NCI-H2196 (cell line): ENCODE results near the gene CLMN.
"Not testable (repeated sequence)": the region's sequence is repeated elsewhere in the genome, so short reads cannot be mapped to it uniquely, and the experiment has no call there.

Experiments
- DNase-seq: peaks from one replicate; lab custom pipeline; 2025; ENCODE audit not compliant: unreplicated experiment; lab: John Stamatoyannopoulos, UW

Gene CLMN

GRCh38 chr14:95197551-95197950 lies 122.2 kb downstream of the CLMN start:
- no peak for DNase-seq

GRCh38 chr14:95196826-95197545 lies 122.7 kb downstream of the CLMN start:
- no peak for DNase-seq

- no peak for DNase-seq
Observed at GRCh38 chr14:95196268-95196667, 123.4 kb downstream of the CLMN start.

GRCh38 chr14:95195031-95195430 lies 124.7 kb downstream of the CLMN start:
- no peak for DNase-seq

- no peak for DNase-seq
Observed at GRCh38 chr14:95193081-95193480, 126.6 kb downstream of the CLMN start.

- DNase-seq = no peak
Observed at GRCh38 chr14:95192311-95192710, 127.4 kb downstream of the CLMN start.

- DNase-seq = no peak
Observed at GRCh38 chr14:95191445-95192199, 128.1 kb downstream of the CLMN start.

GRCh38 chr14:95190857-95191256 lies 128.9 kb downstream of the CLMN start:
- no peak for DNase-seq

- DNase-seq = no peak
Observed at GRCh38 chr14:95190346-95190840, 129.3 kb downstream of the CLMN start.

GRCh38 chr14:95189367-95190132 lies 130.2 kb downstream of the CLMN start:
- no peak for DNase-seq

GRCh38 chr14:95188380-95188779 lies 131.3 kb downstream of the CLMN start:
- no peak for DNase-seq

- no peak for DNase-seq
Observed at GRCh38 chr14:95185767-95186392, 133.8 kb downstream of the CLMN start.

GRCh38 chr14:95185033-95185766 lies 134.5 kb downstream of the CLMN start:
- no peak for DNase-seq

- no peak for DNase-seq
Observed at GRCh38 chr14:95184413-95184790, 135.3 kb downstream of the CLMN start.

- DNase-seq = no peak
Observed at GRCh38 chr14:95183532-95184412, 135.9 kb downstream of the CLMN start.

GRCh38 chr14:95183082-95183481 lies 136.6 kb downstream of the CLMN start:
- DNase-seq = no peak

- DNase-seq = no peak
Observed at GRCh38 chr14:95182379-95182778, 137.3 kb downstream of the CLMN start.

- no peak for DNase-seq
Observed at GRCh38 chr14:95180966-95181741, 138.6 kb downstream of the CLMN start.

GRCh38 chr14:95175670-95176069 lies 144.0 kb downstream of the CLMN start:
- not testable (repeated sequence) for DNase-seq
